Ectodermal cell (in vitro differentiated cells): ENCODE data around the gene ZNF764.

Source experiments
- H3K27ac ChIP-seq: 2 replicates; pipeline ENCODE4 v1.7.0; 2013; ENCODE audit warnings: mild to moderate bottlenecking, low read depth, low read length; ENCODE audit not compliant: insufficient read depth, poor library complexity, severe bottlenecking
- H3K27me3 ChIP-seq: 2 replicates; pipeline ENCODE4 v1.7.0; 2013; ENCODE audit warnings: mild to moderate bottlenecking, low read length; ENCODE audit not compliant: insufficient read depth, control insufficient read depth, poor library complexity, severe bottlenecking
- H3K36me3 ChIP-seq: one replicate; pipeline ENCODE4 v1.7.0; 2013; ENCODE audit warnings: low read length; ENCODE audit not compliant: control insufficient read depth, insufficient read depth
- H3K4me1 ChIP-seq: one replicate; pipeline ENCODE4 v1.7.0; 2013; ENCODE audit warnings: low read length; ENCODE audit not compliant: control insufficient read depth, insufficient read depth
- H3K4me3 ChIP-seq: 2 replicates; pipeline ENCODE4 v1.7.0; 2013; ENCODE audit warnings: low read depth, low read length, control low read depth; ENCODE audit not compliant: insufficient read depth
- H3K9me3 ChIP-seq: 2 replicates; pipeline ENCODE4 v1.7.0; 2013; ENCODE audit warnings: mild to moderate bottlenecking, low read length, moderate library complexity; ENCODE audit not compliant: control insufficient read depth
- WGBS, 2 experiments: methylation state at CpG; one replicate each; pipeline ENCODE4 v1.1.7; 2013; ENCODE audit warnings: missing lambda C conversion rate in 2 of 2; 5-methylcytosine and 5-hydroxymethylcytosine counted together

Gene ZNF764

GRCh38 chr16:30570636-30571444 lies 12.7 kb upstream of the ZNF764 start:
- WGBS, 2 experiments: 19 to 21% methylated on average over 21 to 22 of the region's 22 CpGs
- H3K4me3 ChIP-seq: peak overlapping the region; percentile 77
- H3K27me3 ChIP-seq: no peaks in the 10 kb centered on the region
- no peaks in the 10 kb centered on the region for H3K4me1 ChIP-seq
- no peaks in the 10 kb centered on the region for H3K36me3 ChIP-seq
- no peaks in the 10 kb centered on the region for H3K9me3 ChIP-seq
- no peak overlapping the region for H3K27ac ChIP-seq

- H3K36me3 ChIP-seq: no peaks in the 10 kb centered on the region
- no peaks in the 10 kb centered on the region for H3K27me3 ChIP-seq
- H3K27ac ChIP-seq: no peak overlapping the region
- 95% methylated on average over 44 of the region's 44 CpGs for WGBS, 2 experiments
- H3K4me1 ChIP-seq: no peaks in the 10 kb centered on the region
- no peaks in the 10 kb centered on the region for H3K9me3 ChIP-seq
- H3K4me3 ChIP-seq: no peak overlapping the region
These were observed 11.8 kb upstream of the ZNF764 start for GRCh38 chr16:30569746-30570635.

GRCh38 chr16:30569281-30569680 lies 11.1 kb upstream of the ZNF764 start:
- no peaks in the 10 kb centered on the region for H3K27me3 ChIP-seq
- no peak overlapping the region for H3K27ac ChIP-seq
- no peaks in the 10 kb centered on the region for H3K9me3 ChIP-seq
- H3K4me1 ChIP-seq: no peaks in the 10 kb centered on the region
- 85 to 86% methylated on average over 3 of the region's 3 CpGs for WGBS, 2 experiments
- no peak overlapping the region for H3K4me3 ChIP-seq
- no peaks in the 10 kb centered on the region for H3K36me3 ChIP-seq

- Histone ChIP-seq H3K4me1 (no peaks in the 10 kb centered on the region), H3K36me3 (no peaks in the 10 kb centered on the region), H3K27ac (no peak overlapping the region), H3K9me3 (no peaks in the 10 kb centered on the region), H3K4me3 (no peak overlapping the region), H3K27me3 (no peaks in the 10 kb centered on the region)
- WGBS, 2 experiments: 86 to 91% methylated on average over 6 of the region's 6 CpGs
These were observed 9.9 kb upstream of the ZNF764 start for GRCh38 chr16:30567991-30568638.

- Histone ChIP-seq H3K27me3 (no peaks in the 10 kb centered on the region), H3K9me3 (no peaks in the 10 kb centered on the region), H3K27ac (no peak overlapping the region), H3K36me3 (no peaks in the 10 kb centered on the region), H3K4me1 (no peaks in the 10 kb centered on the region), H3K4me3 (no peak overlapping the region)
- 91 to 92% methylated on average over 14 of the region's 14 CpGs for WGBS, 2 experiments
These were observed 9.2 kb upstream of the ZNF764 start for GRCh38 chr16:30567160-30567990.

GRCh38 chr16:30566531-30566930 lies 8.4 kb upstream of the ZNF764 start:
- H3K4me3 ChIP-seq: no peak overlapping the region
- no peaks in the 10 kb centered on the region for H3K4me1 ChIP-seq
- H3K36me3 ChIP-seq: no peaks in the 10 kb centered on the region
- H3K27ac ChIP-seq: no peak overlapping the region
- no peaks in the 10 kb centered on the region for H3K27me3 ChIP-seq
- 91 to 94% methylated on average over 4 of the region's 4 CpGs for WGBS, 2 experiments
- no peaks in the 10 kb centered on the region for H3K9me3 ChIP-seq

GRCh38 chr16:30565984-30566383 lies 7.8 kb upstream of the ZNF764 start:
- Histone ChIP-seq H3K27ac (no peak overlapping the region), H3K27me3 (no peaks in the 10 kb centered on the region), H3K4me3 (no peak overlapping the region), H3K4me1 (no peaks in the 10 kb centered on the region), H3K36me3 (no peaks in the 10 kb centered on the region), H3K9me3 (no peaks in the 10 kb centered on the region)
- 88 to 91% methylated on average over 8 of the region's 8 CpGs for WGBS, 2 experiments

- Histone ChIP-seq H3K27ac (no peak overlapping the region), H3K36me3 (no peaks in the 10 kb centered on the region)
- 73 to 75% methylated on average over 7 of the region's 7 CpGs for WGBS, 2 experiments
These were observed 7.4 kb upstream of the ZNF764 start for GRCh38 chr16:30565526-30565925.

GRCh38 chr16:30562021-30562420 lies 3.8 kb upstream of the ZNF764 start:
- Histone ChIP-seq H3K4me3 (no peak overlapping the region), H3K4me1 (peaks cover 5% of the 10 kb centered on the region), H3K9me3 (no peaks in the 10 kb centered on the region), H3K36me3 (no peaks in the 10 kb centered on the region), H3K27ac (no peak overlapping the region), H3K27me3 (no peaks in the 10 kb centered on the region)
- 93 to 95% methylated on average over 14 of the region's 14 CpGs for WGBS, 2 experiments

More at GRCh38 chr16:30565526-30565925, 7.4 kb upstream of the ZNF764 start:
- H3K27me3 ChIP-seq: no peaks in the 10 kb centered on the region
- H3K4me1 ChIP-seq: no peaks in the 10 kb centered on the region
- H3K9me3 ChIP-seq: no peaks in the 10 kb centered on the region
- no peak overlapping the region for H3K4me3 ChIP-seq
